DOHH2 (cell line): ENCODE results near the gene ASCL1.

ENCODE experiments used
- H3F3A ChIP-seq: fragments of 200-600 bp; sonication (generic), shearing (Covaris generic); 2 replicates; pipeline ENCODE4 v1.6.0; 2016; ENCODE audit warnings: antibody characterized with exemption, mild to moderate bottlenecking; ENCODE audit not compliant: control insufficient read depth, insufficient read depth
- H3K27ac ChIP-seq: fragments of 200-600 bp; sonication (generic); 2 replicates; pipeline ENCODE4 v1.5.1; 2014; ENCODE audit warnings: low read depth, mild to moderate bottlenecking, low read length, moderate library complexity
- H3K27me3 ChIP-seq: fragments of 200-600 bp; sonication (generic); 2 replicates; pipeline ENCODE4 v1.6.1; 2014; ENCODE audit warnings: mild to moderate bottlenecking, low read length, mixed read lengths; ENCODE audit not compliant: control insufficient read depth
- H3K36me3 ChIP-seq: fragments of 200-600 bp; sonication (generic); 2 replicates; pipeline ENCODE4 v1.6.1; 2014; ENCODE audit warnings: mild to moderate bottlenecking, low read length, moderate library complexity, mixed read lengths; ENCODE audit not compliant: control insufficient read depth
- H3K4me1 ChIP-seq: fragments of 200-600 bp; sonication (generic); 2 replicates; pipeline ENCODE4 v1.6.1; 2014; ENCODE audit warnings: mild to moderate bottlenecking, low read length, mixed read lengths; ENCODE audit not compliant: control insufficient read depth
- H3K4me2 ChIP-seq: fragments of 200-600 bp; sonication (generic); 2 replicates; pipeline ENCODE4 v1.6.0; 2014; ENCODE audit warnings: mild to moderate bottlenecking, low read length, moderate library complexity
- H3K4me3 ChIP-seq: fragments of 200-600 bp; sonication (generic); 2 replicates; pipeline ENCODE4 v1.5.1; 2014; ENCODE audit warnings: mild to moderate bottlenecking, low read length, mixed read lengths
- H3K79me2 ChIP-seq: fragments of 200-600 bp; sonication (generic); 2 replicates; pipeline ENCODE4 v1.6.1; 2014; ENCODE audit warnings: mild to moderate bottlenecking, low read length, mixed read lengths; ENCODE audit not compliant: control insufficient read depth
- H3K9me2 ChIP-seq: fragments of 200-600 bp; sonication (generic); replicated peaks from 2 replicates; pipeline ENCODE4 v1.6.1; 2014; ENCODE audit warnings: mild to moderate bottlenecking, low read length, mixed read lengths; ENCODE audit not compliant: control insufficient read depth
- H3K9me3 ChIP-seq: fragments of 200-600 bp; sonication (generic); 2 replicates; pipeline ENCODE4 v1.6.1; 2014; ENCODE audit warnings: antibody characterized with exemption, low read length, mixed read lengths; ENCODE audit not compliant: control insufficient read depth, insufficient read depth
- H4K20me1 ChIP-seq: fragments of 200-600 bp; sonication (generic); 2 replicates; pipeline ENCODE4 v1.6.0; 2014; ENCODE audit warnings: low read depth, mild to moderate bottlenecking, antibody characterized with exemption, low read length, moderate library complexity; ENCODE audit not compliant: control insufficient read depth, insufficient read depth
- EZH2phosphoT487 ChIP-seq: fragments of 200-600 bp; sonication (generic); IDR thresholded peaks from 2 replicates; pipeline ENCODE4 v1.6.1; 2017; ENCODE audit warnings: borderline replicate concordance, mild to moderate bottlenecking, antibody characterized with exemption, low read length, moderate library complexity, mixed read lengths
- TF ChIP-seq, protein P1 (sequence below): fragments of 200-600 bp; sonication (generic); IDR thresholded peaks from one replicate; pipeline ENCODE4 v1.5.1; 2014; ENCODE audit warnings: antibody characterized with exemption, mild to moderate bottlenecking, low read depth, low read length; ENCODE audit not compliant: poor library complexity, severe bottlenecking

ASCL1 gene

DNA sequence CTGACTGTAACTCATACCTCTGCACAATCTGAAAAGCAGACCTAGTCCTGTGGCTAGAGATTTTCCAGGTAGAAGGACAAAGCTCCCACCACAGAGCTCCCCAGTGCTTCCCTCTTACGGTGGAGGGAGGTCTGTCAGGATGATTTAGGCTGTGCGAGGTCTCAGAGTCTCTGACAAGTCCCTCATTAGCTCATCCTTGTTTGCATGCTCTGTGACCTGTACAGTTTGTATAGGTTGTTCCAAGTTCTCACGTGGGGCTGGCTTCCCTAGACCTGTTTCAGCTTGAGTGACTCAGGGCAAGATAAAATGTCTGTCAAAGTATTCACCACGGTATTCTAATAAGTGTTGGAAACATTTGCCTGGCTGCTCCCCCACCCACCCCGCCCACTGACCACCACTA, 34.8 kb downstream of the ASCL1 start:
- no peaks in the 10 kb centered on the region for H4K20me1 ChIP-seq
- H3K4me3 ChIP-seq = no peak overlapping the region
- no peaks in the 10 kb centered on the region for H3K9me3 ChIP-seq
- no peaks in the 10 kb centered on the region for H3F3A ChIP-seq
- TF ChIP-seq, protein P1, sequence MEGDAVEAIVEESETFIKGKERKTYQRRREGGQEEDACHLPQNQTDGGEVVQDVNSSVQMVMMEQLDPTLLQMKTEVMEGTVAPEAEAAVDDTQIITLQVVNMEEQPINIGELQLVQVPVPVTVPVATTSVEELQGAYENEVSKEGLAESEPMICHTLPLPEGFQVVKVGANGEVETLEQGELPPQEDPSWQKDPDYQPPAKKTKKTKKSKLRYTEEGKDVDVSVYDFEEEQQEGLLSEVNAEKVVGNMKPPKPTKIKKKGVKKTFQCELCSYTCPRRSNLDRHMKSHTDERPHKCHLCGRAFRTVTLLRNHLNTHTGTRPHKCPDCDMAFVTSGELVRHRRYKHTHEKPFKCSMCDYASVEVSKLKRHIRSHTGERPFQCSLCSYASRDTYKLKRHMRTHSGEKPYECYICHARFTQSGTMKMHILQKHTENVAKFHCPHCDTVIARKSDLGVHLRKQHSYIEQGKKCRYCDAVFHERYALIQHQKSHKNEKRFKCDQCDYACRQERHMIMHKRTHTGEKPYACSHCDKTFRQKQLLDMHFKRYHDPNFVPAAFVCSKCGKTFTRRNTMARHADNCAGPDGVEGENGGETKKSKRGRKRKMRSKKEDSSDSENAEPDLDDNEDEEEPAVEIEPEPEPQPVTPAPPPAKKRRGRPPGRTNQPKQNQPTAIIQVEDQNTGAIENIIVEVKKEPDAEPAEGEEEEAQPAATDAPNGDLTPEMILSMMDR = no peak
- TF ChIP-seq EZH2phosphoT487 = no peak
- H3K27me3 ChIP-seq = no peaks in the 10 kb centered on the region
- no peaks in the 10 kb centered on the region for H3K36me3 ChIP-seq
- no peaks in the 10 kb centered on the region for H3K4me1 ChIP-seq
- H3K79me2 ChIP-seq = no peaks in the 10 kb centered on the region
- no peaks in the 10 kb centered on the region for H3K9me2 ChIP-seq
- no peak overlapping the region for H3K27ac ChIP-seq
- H3K4me2 ChIP-seq = no peak overlapping the region

DNA sequence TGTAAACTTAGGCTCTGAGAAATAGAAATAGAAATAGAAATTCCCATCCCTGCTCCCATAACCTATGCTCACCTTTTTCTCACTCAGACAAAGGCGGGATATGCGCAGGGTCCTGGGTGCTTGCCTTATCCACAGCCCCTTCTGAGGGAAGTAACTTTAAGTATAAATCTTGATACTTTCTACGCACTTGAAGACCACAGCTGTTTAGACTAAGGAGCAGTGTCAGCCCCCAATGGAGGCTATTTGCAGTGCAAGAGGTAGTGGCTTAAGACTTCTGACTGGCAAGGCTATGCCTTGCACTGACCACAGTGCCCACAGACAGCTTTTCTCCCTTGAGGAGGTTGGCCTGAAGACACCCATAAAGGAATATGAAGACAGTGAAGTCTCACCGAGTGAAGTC, 35.2 kb downstream of the ASCL1 start:
- Histone ChIP-seq H3K36me3 (no peaks in the 10 kb centered on the region), H4K20me1 (no peaks in the 10 kb centered on the region), H3K9me3 (no peaks in the 10 kb centered on the region), H3K27ac (no peak overlapping the region), H3K79me2 (no peaks in the 10 kb centered on the region), H3K4me2 (no peak overlapping the region), H3F3A (no peaks in the 10 kb centered on the region), H3K4me1 (no peaks in the 10 kb centered on the region), H3K9me2 (no peaks in the 10 kb centered on the region), H3K4me3 (no peak overlapping the region), H3K27me3 (no peaks in the 10 kb centered on the region)
- TF ChIP-seq, protein P1 = no peak
- TF ChIP-seq EZH2phosphoT487 = no peak

DNA sequence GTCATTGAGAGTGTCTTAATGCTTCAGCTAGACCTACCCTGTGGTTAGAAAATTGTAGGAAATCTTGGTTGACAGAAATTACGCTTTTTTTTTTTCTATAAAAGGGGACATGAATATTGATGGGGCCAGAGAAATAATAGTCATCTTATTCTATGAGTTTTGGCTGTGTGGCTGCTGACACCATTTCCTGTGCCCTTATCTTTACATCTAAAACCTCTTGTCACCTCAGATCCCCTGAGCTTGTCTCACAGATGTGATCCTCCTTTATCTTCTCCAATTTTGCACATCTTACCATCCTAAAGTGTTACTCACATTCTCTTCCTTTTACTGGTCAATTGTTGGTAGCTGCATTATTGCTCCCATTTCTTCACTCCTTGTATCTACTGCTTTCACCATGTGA, 36.1 kb downstream of the ASCL1 start:
- Histone ChIP-seq H4K20me1 (no peaks in the 10 kb centered on the region), H3K27me3 (no peaks in the 10 kb centered on the region), H3K9me2 (no peaks in the 10 kb centered on the region), H3K9me3 (peaks cover under 1% of the 10 kb centered on the region; the same call in 1 of the 2 replicates), H3K27ac (no peak overlapping the region), H3K79me2 (no peaks in the 10 kb centered on the region), H3K4me2 (no peak overlapping the region), H3F3A (no peaks in the 10 kb centered on the region), H3K4me3 (no peak overlapping the region), H3K36me3 (no peaks in the 10 kb centered on the region), H3K4me1 (no peaks in the 10 kb centered on the region)
- TF ChIP-seq, protein P1 = no peak
- TF ChIP-seq EZH2phosphoT487 = no peak

DNA sequence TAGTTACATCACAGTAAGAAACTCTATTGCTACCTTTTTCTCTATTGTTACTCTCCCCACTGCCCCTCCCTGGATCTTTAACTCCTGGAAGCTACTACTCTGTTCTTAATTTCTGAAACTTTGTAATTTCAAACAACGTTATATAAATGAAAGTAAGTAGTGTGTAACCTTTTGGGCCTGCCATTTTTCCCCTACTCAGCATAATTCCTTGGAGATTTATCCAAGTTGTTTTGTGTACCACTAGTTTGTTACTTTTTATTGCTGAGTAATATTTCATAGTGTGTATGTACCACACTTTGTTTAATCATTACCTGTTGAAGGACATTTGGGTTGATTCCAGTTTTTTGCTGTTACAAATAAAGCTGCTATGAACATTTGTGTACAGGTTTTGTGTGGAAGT, 37.9 kb downstream of the ASCL1 start:
- no peak for TF ChIP-seq EZH2phosphoT487
- TF ChIP-seq, protein P1 = no peak
- Histone ChIP-seq H3K4me1 (no peaks in the 10 kb centered on the region), H3K9me3 (peaks cover 5% of the 10 kb centered on the region; the same call in 1 of the 2 replicates), H3K79me2 (no peaks in the 10 kb centered on the region), H3F3A (no peaks in the 10 kb centered on the region), H3K9me2 (no peaks in the 10 kb centered on the region), H3K27me3 (no peaks in the 10 kb centered on the region), H3K4me3 (no peak overlapping the region), H3K36me3 (no peaks in the 10 kb centered on the region), H3K27ac (no peak overlapping the region), H3K4me2 (no peak overlapping the region), H4K20me1 (no peaks in the 10 kb centered on the region)
